Heart right ventricle (tissue), 16 donors: ENCODE measurements around the gene ANKS6. TPM values are rescaled to one million over a fixed set of nuclear protein-coding genes. Genes with fewer than 3 reads are reported as not detected.
A peak's percentile ranks its signal among the peaks of the same experiment; 100 is the strongest.

ENCODE experiments used
- ATAC-seq, 8 donors: fragments of 200-7000 bp; cut with Tn5 transposase; one replicate each; pipeline ENCODE4 v1.9.1; 2020; ENCODE audit warnings: mild to moderate bottlenecking in 8 of 8, moderate library complexity in 8 of 8, moderate number of reproducible peaks in 1 of 8
- DNase-seq, 2 donors: peaks; one replicate each; pipeline ENCODE4 v3.0.0-alpha.2; 2020
- H3K27ac ChIP-seq, 10 donors: fragments of 200-600 bp; sonication (generic) in 2 of 10; one replicate each; pipeline versions ENCODE4 v1.5.0 to v1.8.0; 2020 to 2022; ENCODE audit warnings: mild to moderate bottlenecking in 3 of 10
- H3K27me3 ChIP-seq, 7 donors: fragments of 200-600 bp; one replicate each; pipeline ENCODE4 v1.8.0; 2021 to 2022; ENCODE audit warnings: mild to moderate bottlenecking in 2 of 7
- H3K36me3 ChIP-seq, 9 donors: fragments of 200-600 bp; sonication (generic) in 1 of 9; one replicate each; pipeline versions ENCODE4 v1.5.0 to v1.8.0; 2020 to 2022; ENCODE audit warnings: mild to moderate bottlenecking in 2 of 9
- H3K4me1 ChIP-seq, 9 donors: fragments of 200-600 bp; sonication (generic) in 1 of 9; one replicate each; pipeline versions ENCODE4 v1.5.0 to v1.8.0; 2020 to 2022; ENCODE audit warnings: mild to moderate bottlenecking in 4 of 9
- H3K4me3 ChIP-seq, 10 donors: fragments of 200-600 bp; sonication (generic) in 2 of 10; one replicate each; pipeline versions ENCODE4 v1.5.0 to v1.8.0; 2020 to 2022; ENCODE audit warnings: mild to moderate bottlenecking in 7 of 10, moderate library complexity in 2 of 10
- H3K9me3 ChIP-seq, 11 donors: fragments of 200-600 bp in 10 of 11; sonication (generic) in 2 of 11; one replicate each; pipeline versions ENCODE4 v1.5.0 to v1.8.0; 2013 to 2022; ENCODE audit warnings: mild to moderate bottlenecking in 2 of 11, control low read depth in 1 of 11, moderate library complexity in 1 of 11
- CTCF ChIP-seq, 9 donors: fragments of 200-600 bp; sonication (generic) in 2 of 9; IDR thresholded peaks; one replicate each; pipeline versions ENCODE4 v1.5.0 to v1.8.0; 2021 to 2022; ENCODE audit warnings: antibody characterized with exemption in 9 of 9, mild to moderate bottlenecking in 5 of 9, moderate library complexity in 1 of 9
- WGBS, 2 donors: extraction: QIAGEN DNeasy Blood & Tissue Kit; methylation state at CpG; one replicate each; pipeline ENCODE4 v1.1.7; 2013; ENCODE audit warnings: inconsistent platforms in 1 of 2; 5-methylcytosine and 5-hydroxymethylcytosine counted together
- intact Hi-C, 10 donors: fragments of 100-400 bp; cut with DNase I; formaldehyde crosslinking; loops; one replicate each; pipeline versions ENCODE4 v1.11.1 to v1.14.2; 2022
- polyA plus RNA-seq, 2 donors: library from polyadenylated mRNA; stranded (reverse); fragments of 200-250 nt; gene quantifications; one replicate each; pipeline ENCODE4 v1.2.3, GENCODE V29; 2013
- total RNA-seq, 10 donors: library from RNA; stranded (reverse); fragmentation: NEBNext Ultra II Directional in 3 of 10; extraction: Animal tissue kit (Norgen Biotek cat#: 25700) in 3 of 10; gene quantifications; one replicate each; pipeline versions ENCODE4 v1.2.1 to v1.2.4, GENCODE V29; 2021 to 2023
- donor health status: Arrhythmogenic right ventricular cardiomyopathy.
- donor health status: ischemic (EF 13 %, LVEDD 7.1; RV severe dilation, severe dysfunction).
- donor health status: healthy with polysubstance abuse.
- donor health status: DM: no; HTN: yes; CAD: no.
- donor health status: DM: no; HTN: no; CAD: no.
- donor health status: ischemic (EF 25% LVEDD 6.9; RV normal size, moderate dysfunction).
- donor health status: ischemic (EF 25% LVEDD 5.7; RV mildly dilated, moderate dysfunction).
- donor health status: healthy.
- donor health status: DM: yes; HTN: yes; CAD: no.
- donor health status: Ischemic cardiomyopathy.
- donor health status: ischemic (EF 35%, LVEDD 5.7; RV mildly dilated, moderate dysfunction).
- donor health status: nonischemic (EF 11% LVEDD 7.7; RV severe dilation, severe dysfunction).
- donor health status: DM: yes; HTN: yes; CAD: no.
- donor health status: PGD.
- donor health status: ischemic (EF 29% LVEDD 5.4; RV normal size, mild dysfunction).
- donor health status: nonischemic (EF 23%, LVEDD 6.1; RV moderate dilation, normal function).

The ANKS6 gene
- total and polyA plus RNA-seq, 12 donors = 3.1 to 8.0 (median 4.2) TPM

- H3K4me3 ChIP-seq = peak within 1 kb of the TSS; percentile 18 to 59 (median 52)
- H3K27me3 ChIP-seq = peaks cover 5 to 56% (median 22%) of the 10 kb centered on the region in 7 donors
- H3K9me3 ChIP-seq = no peaks in the 10 kb centered on the region
- intact Hi-C loops = no loop called here
- no peak for TF ChIP-seq CTCF (IDR thresholded peaks at IDR 0.05)
- ATAC-seq = peak in 7 of 8 donors; percentile 27 to 67 (median 50)
- peaks cover 0 to 21% (median 9%) of the 10 kb centered on the region in 9 donors for H3K4me1 ChIP-seq
- no peak within 1 kb of the TSS for H3K27ac ChIP-seq
- WGBS, 2 donors = 11 to 17% methylated on average over 31 to 51 of the region's 51 CpGs
- no peak for DNase-seq
- no peaks in the 10 kb centered on the region for H3K36me3 ChIP-seq
Observed at GRCh38 chr9:98807070-98807813, 10.9 kb upstream of the ANKS6 start, which contains the start of gene GALNT12. Gene GALNT12 (plus strand): TSS chr9:98807670. CDS start chr9:98807699, 29 bp downstream.

- WGBS, 2 donors = 88 to 90% methylated on average over 8 of the region's 8 CpGs
- no peak overlapping the region for H3K4me3 ChIP-seq
- no peak for ATAC-seq
Observed at GRCh38 chr9:98806394-98807035, 10.2 kb upstream of the ANKS6 start.

GRCh38 chr9:98805506-98806272 is 9.3 kb upstream of the ANKS6 start:
- H3K27ac ChIP-seq = no peak overlapping the region
- WGBS, 2 donors = 68 to 81% methylated on average over 8 of the region's 8 CpGs
- peaks cover 5 to 56% (median 22%) of the 10 kb centered on the region in 7 donors for H3K27me3 ChIP-seq
- intact Hi-C loops = no loop called here
- H3K4me3 ChIP-seq = no peak overlapping the region
- ATAC-seq (no peak), DNase-seq (no peak)
- no peaks in the 10 kb centered on the region for H3K9me3 ChIP-seq
- peaks cover 0 to 19% (median 9%) of the 10 kb centered on the region in 9 donors for H3K4me1 ChIP-seq
- H3K36me3 ChIP-seq = no peaks in the 10 kb centered on the region
- TF ChIP-seq CTCF (IDR thresholded peaks at IDR 0.05) = no peak

More at GRCh38 chr9:98806394-98807035, 10.2 kb upstream of the ANKS6 start:
- no peak overlapping the region for H3K27ac ChIP-seq
- DNase-seq = no peak
- H3K36me3 ChIP-seq = no peaks in the 10 kb centered on the region
- peaks cover 0 to 21% (median 9%) of the 10 kb centered on the region in 9 donors for H3K4me1 ChIP-seq
- TF ChIP-seq CTCF (IDR thresholded peaks at IDR 0.05) = peak in 3 of 9 donors; percentile 5 to 20 (median 19)
- intact Hi-C loops = no loop called here
- H3K27me3 ChIP-seq = peaks cover 5 to 56% (median 22%) of the 10 kb centered on the region in 7 donors
- no peaks in the 10 kb centered on the region for H3K9me3 ChIP-seq

- ATAC-seq (no peak), DNase-seq (no peak)
- 25 to 36% methylated on average over 2 of the region's 2 CpGs for WGBS, 2 donors
- TF ChIP-seq CTCF (IDR thresholded peaks at IDR 0.05) = no peak
- Histone ChIP-seq H3K4me1 (peaks cover 0 to 19% (median 9%) of the 10 kb centered on the region in 9 donors), H3K4me3 (no peak overlapping the region), H3K36me3 (no peaks in the 10 kb centered on the region), H3K9me3 (no peaks in the 10 kb centered on the region), H3K27ac (no peak overlapping the region), H3K27me3 (peaks cover 5 to 47% (median 13%) of the 10 kb centered on the region in 7 donors)
- intact Hi-C loops = no loop called here
Observed at GRCh38 chr9:98804083-98804482, 7.7 kb upstream of the ANKS6 start.
